NCI-H2227 treated with DMSO at 0.1 percent for 48 hours (cell line): ENCODE measurements around the gene HSPB8.
A peak's percentile ranks its signal among the peaks of the same experiment; 100 is the strongest.
"Not testable (repeated sequence)": the region's sequence is repeated elsewhere in the genome, so short reads cannot be mapped to it uniquely, and the experiment has no call there.

ENCODE experiments used
- DNase-seq: peaks from one replicate; lab custom pipeline; 2025; lab: John Stamatoyannopoulos, UW

Gene HSPB8

DNA sequence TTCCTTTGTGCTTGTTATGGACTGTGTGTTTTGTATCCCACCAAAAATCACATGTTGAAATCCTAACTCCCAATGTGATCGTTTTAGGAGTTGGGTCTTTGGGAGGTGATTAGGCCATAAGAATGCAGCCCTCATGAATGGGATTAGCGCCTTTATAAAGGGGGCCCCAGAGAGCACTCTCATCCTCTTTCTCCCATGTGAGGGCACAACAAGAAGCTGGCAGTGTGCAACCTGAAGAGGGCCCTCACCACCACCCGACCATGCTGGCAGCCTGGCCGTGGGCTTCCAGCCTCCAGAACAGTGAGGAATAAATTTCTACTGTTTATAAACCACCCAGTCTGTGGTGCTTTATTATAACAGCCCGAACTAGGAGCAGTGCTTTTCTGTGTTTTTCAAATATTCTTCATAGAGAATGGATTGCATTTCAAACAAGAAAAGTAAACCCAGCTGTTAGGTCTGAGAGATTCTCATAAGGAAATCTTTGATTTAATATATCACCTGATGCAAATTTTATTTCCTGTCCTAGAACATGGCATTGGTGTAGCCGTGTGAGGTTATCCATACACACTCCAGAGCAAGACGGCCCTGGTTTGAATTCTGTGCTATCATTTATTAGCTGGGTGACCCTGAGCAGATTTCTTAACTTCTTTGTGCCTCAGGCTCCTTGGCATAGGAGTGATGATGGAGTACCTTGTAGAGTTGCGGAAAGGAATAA lies 27.8 kb downstream of the HSPB8 start:
- DNase-seq, result no peak

- DNase-seq, result no peak
Observed at GRCh38 chr12:119207063-119207560, 28.4 kb downstream of the HSPB8 start.

GRCh38 chr12:119208626-119209061 lies 29.9 kb downstream of the HSPB8 start:
- DNase-seq, result peak; percentile 6

- peak; percentile 30 for DNase-seq
Observed at GRCh38 chr12:119211884-119212283, 33.2 kb downstream of the HSPB8 start.

DNA sequence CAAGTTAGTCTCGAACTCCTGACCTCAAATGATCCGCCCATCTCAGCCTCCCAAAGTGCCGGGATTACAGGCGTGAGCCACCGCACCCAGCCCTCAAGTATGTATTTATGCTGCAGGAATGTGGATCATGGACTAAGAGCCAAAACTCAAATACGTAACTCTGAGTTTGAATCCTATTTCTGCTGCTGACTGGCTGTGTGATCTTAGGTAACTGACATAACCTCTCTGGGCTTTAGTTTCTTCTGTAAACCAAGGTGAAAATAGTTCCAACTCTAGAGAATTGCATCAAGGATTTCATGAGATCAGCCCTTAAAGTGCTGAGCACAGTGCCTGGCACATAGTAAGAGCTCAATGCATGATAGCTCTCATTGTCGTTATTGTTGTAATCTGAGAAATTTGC lies 37.4 kb downstream of the HSPB8 start:
- no peak for DNase-seq

DNA sequence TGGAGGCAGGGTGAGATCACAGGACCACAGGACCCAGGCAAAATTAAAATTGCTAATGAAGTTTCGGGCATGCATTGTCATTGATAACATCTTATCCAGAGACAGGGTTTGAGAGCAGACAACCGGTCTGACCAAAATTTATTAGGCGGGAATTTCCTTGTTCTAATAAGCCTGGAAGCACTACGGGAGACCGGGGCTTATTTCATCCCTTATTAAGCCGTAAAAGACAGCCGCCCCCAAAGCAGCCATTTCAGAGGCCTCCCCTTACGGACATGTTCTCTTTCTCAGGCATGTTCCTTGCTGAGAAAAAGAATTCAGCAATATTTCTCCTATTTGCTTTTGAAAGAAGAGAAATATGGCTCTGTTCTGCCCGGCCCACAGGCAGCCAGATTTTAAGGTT lies 40.1 kb downstream of the HSPB8 start:
- DNase-seq, result not testable (repeated sequence)

GRCh38 chr12:119222222-119222951 lies 43.7 kb downstream of the HSPB8 start:
- DNase-seq, result no peak

GRCh38 chr12:119225454-119225853 lies 46.7 kb downstream of the HSPB8 start:
- DNase-seq, result no peak

GRCh38 chr12:119227292-119227691 lies 48.6 kb downstream of the HSPB8 start:
- no peak for DNase-seq

DNA sequence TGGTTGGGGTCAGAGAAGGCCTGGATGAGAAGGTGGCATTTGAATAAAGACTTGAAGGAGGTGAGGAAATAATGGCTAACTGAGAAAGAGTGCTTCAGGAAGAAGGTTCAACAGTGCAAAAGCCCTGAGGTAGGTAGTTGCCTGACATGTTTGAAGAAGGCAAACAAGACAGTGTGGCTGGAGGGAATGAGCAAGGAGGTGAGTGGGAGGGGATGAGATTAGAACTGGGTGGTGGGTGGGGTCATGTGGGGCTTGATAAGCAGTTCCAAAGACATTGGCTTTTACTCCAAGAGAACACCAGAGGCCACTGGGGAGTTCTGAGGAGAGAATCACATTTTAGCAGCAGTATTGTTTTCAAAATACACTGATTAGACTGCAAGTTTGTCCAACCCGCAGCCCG lies 50.5 kb downstream of the HSPB8 start:
- DNase-seq, result no peak

- peak; percentile 55 for DNase-seq
Observed at GRCh38 chr12:119229837-119230236, 51.1 kb downstream of the HSPB8 start.

DNA sequence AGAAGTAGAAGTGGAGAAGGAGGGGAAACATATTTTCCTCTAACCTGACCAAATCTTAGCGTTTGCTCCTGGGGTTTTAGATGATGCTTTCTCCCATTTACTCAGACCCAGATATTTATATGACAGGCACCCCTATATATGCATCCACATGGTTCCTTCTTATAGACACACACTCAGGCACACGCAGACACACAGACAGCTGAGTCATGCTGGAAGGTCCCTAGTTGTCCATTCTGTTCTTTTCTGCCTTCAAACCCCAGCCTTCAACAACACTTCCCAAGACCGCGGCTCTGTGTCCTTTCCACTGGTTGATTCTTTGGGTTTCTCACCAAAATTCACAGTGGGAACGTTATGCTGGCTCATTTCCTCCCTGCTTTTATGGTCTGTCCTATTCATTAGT lies 52.1 kb downstream of the HSPB8 start:
- no peak for DNase-seq

DNA sequence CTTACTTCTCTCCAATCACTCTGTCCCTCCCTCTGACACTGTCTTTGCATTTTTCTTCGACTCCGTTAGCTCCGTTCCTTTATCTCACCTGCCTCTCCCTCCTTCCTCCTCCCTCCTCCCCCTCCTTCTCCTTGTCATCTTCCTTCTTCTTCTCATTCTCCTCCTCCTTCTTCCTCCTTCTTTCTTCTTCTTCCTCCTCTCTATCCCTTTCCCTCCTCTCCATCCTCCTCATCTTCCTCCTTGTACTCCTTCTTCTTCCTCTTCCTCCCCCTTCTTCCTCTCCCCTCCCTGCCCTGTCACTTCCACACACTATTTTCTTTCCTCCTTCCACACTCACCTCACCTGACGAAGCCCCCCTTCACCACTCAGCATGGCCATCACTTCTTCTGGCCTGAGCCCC lies 53.0 kb downstream of the HSPB8 start:
- no peak for DNase-seq

DNA sequence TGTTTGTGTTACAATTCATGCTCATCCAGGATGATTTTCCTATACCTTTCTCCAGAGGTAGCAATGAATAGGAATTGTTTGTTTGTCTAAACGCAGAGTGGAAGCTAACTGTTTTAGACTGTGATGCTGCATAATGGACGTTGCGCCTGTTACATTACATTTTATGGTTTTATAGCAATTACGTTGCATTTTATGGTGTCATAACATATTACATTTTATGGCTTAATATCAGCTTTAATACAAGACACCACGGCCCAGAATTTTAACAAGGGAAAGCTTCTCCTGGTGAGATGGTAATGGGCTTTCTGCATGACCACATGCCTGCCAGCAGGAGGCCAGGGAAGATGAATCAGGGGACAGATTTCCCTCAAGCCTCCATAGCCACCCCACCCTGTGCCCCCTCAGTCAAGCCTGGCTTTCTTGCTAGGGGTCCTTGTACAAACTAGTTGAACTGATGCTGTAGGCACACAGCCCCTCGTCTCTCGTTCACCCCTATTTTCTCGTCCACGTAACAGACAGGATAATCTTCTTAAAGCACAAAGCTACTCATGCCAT lies 56.5 kb downstream of the HSPB8 start:
- no peak for DNase-seq

DNA sequence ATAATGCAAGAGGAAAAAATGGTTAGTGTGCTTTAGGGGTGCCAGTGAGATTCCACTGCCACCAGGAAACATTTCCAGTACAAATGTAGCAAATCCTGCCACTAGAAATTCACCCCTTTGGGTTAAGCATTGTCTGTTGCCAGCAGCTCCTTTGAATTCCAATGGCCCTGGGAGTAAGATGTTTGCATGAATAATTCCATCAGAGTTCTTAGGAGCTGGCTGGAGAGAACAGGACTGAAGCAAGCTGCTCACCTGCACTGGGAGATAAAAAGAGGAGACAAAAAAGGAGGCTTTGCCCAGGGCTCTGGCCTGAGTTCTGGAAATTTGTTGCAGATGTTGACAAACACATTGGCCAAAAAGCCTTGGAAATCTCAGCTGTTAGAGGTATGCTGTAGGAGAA lies 57.6 kb downstream of the HSPB8 start:
- no peak for DNase-seq

GRCh38 chr12:119239040-119239439 lies 60.3 kb downstream of the HSPB8 start:
- no peak for DNase-seq

DNA sequence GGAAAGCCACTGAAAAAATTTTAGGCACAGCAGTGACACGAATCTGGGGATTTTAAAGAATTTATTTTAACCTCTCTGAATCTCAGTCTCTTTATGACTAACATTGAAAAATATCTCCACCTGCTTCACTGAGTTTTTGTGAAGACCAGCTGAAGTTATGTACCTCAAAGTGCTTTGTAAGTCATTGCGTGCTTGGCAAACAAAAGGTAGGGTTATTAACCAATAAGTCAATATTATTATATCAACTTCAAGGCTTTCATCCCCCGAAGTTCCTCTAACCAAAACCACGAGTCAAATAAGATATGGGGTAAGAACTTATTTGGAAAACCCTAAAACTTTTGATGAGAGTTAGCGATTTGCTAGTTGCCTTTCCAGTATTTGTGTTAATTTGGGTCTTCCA lies 62.3 kb downstream of the HSPB8 start:
- DNase-seq, result no peak

DNA sequence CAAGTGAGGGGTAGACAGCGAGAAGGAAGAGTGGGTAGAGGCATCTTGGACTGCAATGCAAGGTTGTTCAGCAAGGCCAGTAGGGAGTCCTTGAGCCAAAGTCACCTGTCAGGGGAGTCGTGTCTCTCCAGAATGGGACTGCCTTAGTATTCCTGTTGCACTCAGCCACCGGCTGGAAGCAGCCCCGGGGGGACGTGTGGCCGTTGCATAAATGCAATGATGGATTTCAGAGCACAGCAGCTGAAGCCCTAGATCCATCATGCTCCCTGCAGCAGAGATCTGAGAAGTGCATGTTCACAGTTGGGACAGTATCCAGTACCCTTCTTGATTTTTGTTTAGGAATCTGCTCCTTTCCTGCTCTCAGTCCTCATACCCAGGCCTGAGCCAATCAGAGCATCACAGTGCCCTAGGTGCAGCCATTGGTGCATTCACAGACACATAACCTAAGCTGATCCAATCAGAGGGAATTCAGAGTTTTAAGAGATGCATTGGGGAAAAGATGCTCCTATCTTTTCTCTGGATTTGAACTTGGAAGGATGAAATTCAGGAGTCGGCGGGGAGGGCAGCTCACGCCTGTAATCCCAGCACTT lies 62.9 kb downstream of the HSPB8 start:
- DNase-seq, result no peak
